CD4-positive, alpha-beta T cell (primary cell): ENCODE results near the gene YTHDF2. TPM values are rescaled to one million over a fixed set of nuclear protein-coding genes. Genes with fewer than 3 reads are reported as not detected.

Source experiments
- ATAC-seq: fragments of 200-7000 bp; cut with Tn5 transposase; one replicate; pipeline ENCODE4 v1.10.0; 2022; ENCODE audit warnings: mild to moderate bottlenecking; ENCODE audit not compliant: poor library complexity
- CTCF ChIA-PET: fragments of 350-600 bp; sonication (Branson Sonifier 250); formaldehyde crosslinking; loops from one replicate; lab custom pipeline; 2021; ENCODE audit warnings: antibody characterized with exemption, inconsistent platforms; lab: Charles Lee
- POLR2A ChIA-PET: fragments of 350-600 bp; sonication (Branson Sonifier 250); formaldehyde crosslinking; loops from one replicate; lab custom pipeline; 2021; ENCODE audit warnings: antibody characterized with exemption, inconsistent platforms; lab: Charles Lee
- DNase-seq, 14 experiments: peaks; one replicate each; pipeline ENCODE4 v3.0.0-alpha.2; 2013 to 2020; ENCODE audit warnings: mixed read lengths in 2 of 14
- H3K27ac ChIP-seq, 2 donors: one replicate each; pipeline versions ENCODE4 v1.5.1 to v1.7.0; 2013; ENCODE audit warnings: low read length in 2 of 2, low read depth in 1 of 2, mild to moderate bottlenecking in 1 of 2
- H3K27me3 ChIP-seq, 2 experiments: 1 replicate in 1 of 2; 2 replicates in 1 of 2; pipeline versions ENCODE4 v1.6.1 to v1.7.0; 2013; ENCODE audit warnings: low read length in 2 of 2, control low read depth in 1 of 2, mild to moderate bottlenecking in 1 of 2, moderate library complexity in 1 of 2; ENCODE audit not compliant: insufficient read depth in 2 of 2, control insufficient read depth in 1 of 2
- H3K36me3 ChIP-seq: one replicate; pipeline ENCODE4 v1.6.1; 2013; ENCODE audit warnings: low read length, control low read depth; ENCODE audit not compliant: insufficient read depth
- H3K4me1 ChIP-seq: one replicate; pipeline ENCODE4 v1.6.1; 2013; ENCODE audit warnings: low read length, control low read depth; ENCODE audit not compliant: insufficient read depth
- H3K4me3 ChIP-seq: one replicate; pipeline ENCODE4 v1.5.1; 2013; ENCODE audit warnings: mild to moderate bottlenecking, low read length, moderate library complexity
- H3K9me3 ChIP-seq, 2 experiments: 1 replicate in 1 of 2; 2 replicates in 1 of 2; pipeline versions ENCODE4 v1.6.1 to v1.7.0; 2013; ENCODE audit warnings: low read length in 2 of 2, mild to moderate bottlenecking in 2 of 2, control low read depth in 1 of 2, moderate library complexity in 1 of 2; ENCODE audit not compliant: control insufficient read depth in 1 of 2, insufficient read depth in 1 of 2
- H3K27ac Mint-ChIP-seq: one replicate; pipeline ENCODE4 v1.8.0; 2020; ENCODE audit warnings: mixed read lengths
- H3K27me3 Mint-ChIP-seq: one replicate; pipeline ENCODE4 v1.8.0; 2021; ENCODE audit warnings: mixed read lengths
- H3K36me3 Mint-ChIP-seq: one replicate; pipeline ENCODE4 v1.8.0; 2021; ENCODE audit warnings: low read depth, mixed read lengths
- H3K4me1 Mint-ChIP-seq: one replicate; pipeline ENCODE4 v1.8.0; 2021; ENCODE audit warnings: low read depth, mixed read lengths
- H3K4me3 Mint-ChIP-seq: one replicate; pipeline ENCODE4 v1.8.0; 2020; ENCODE audit warnings: mild to moderate bottlenecking, mixed read lengths
- H3K9me3 Mint-ChIP-seq: one replicate; pipeline ENCODE4 v1.8.0; 2020; ENCODE audit warnings: mixed read lengths
- CTCF ChIP-seq: fragments of 200-600 bp; IDR thresholded peaks from one replicate; pipeline ENCODE4 v1.8.0; 2022; ENCODE audit warnings: antibody characterized with exemption, mild to moderate bottlenecking
- intact Hi-C, 2 experiments: fragments of 100-400 bp; cut with DNase I in 1 of 2; cut with micrococcal nuclease in 1 of 2; formaldehyde crosslinking; loops; one replicate each; pipeline versions ENCODE4 v1.15.1 to v1.9.0; 2023 to 2025; cut with DNase I, micrococcal nuclease
- total RNA-seq, 174 experiments: library from RNA in 2 of 174; stranded (reverse) in 2 of 174; gene quantifications; one replicate each; pipeline ENCODE4 v1.2.3 and lab custom pipeline; 2021 to 2026

The YTHDF2 gene
- total RNA-seq, 2 experiments from 2014 or later = 85.0 to 100 TPM

- intact Hi-C loops = no loop called here
Measured at GRCh38 chr1:28807986-28808385, 71.2 kb downstream of the YTHDF2 start.

GRCh38 chr1:28811369-28811765 lies 74.6 kb downstream of the YTHDF2 start:
- intact Hi-C loops = no loop called here
- ATAC-seq = no peak
- DNase-seq = no peak
- Histone ChIP-seq H3K9me3 (no peaks in the 10 kb centered on the region), H3K36me3 (no peaks in the 10 kb centered on the region), H3K27me3 (peaks cover 27 to 52% of the 10 kb centered on the region in 2 experiments), H3K4me1 (peaks cover 3% of the 10 kb centered on the region), H3K27ac (no peak overlapping the region), H3K4me3 (no peak overlapping the region)
- ChIA-PET POLR2A (no interaction called here), CTCF (no interaction called here)
- Mint-ChIP-seq H3K9me3 (no peaks in the 10 kb centered on the region), H3K4me1 (no peaks in the 10 kb centered on the region), H3K36me3 (no peaks in the 10 kb centered on the region), H3K27ac (no peak overlapping the region), H3K4me3 (no peak overlapping the region), H3K27me3 (peaks cover 55% of the 10 kb centered on the region)
- TF ChIP-seq CTCF = no peak

More at GRCh38 chr1:28807986-28808385, 71.2 kb downstream of the YTHDF2 start:
- no peaks in the 10 kb centered on the region for H3K36me3 ChIP-seq
- H3K27me3 Mint-ChIP-seq = peaks cover 28% of the 10 kb centered on the region
- H3K27ac Mint-ChIP-seq = no peak overlapping the region
- no peaks in the 10 kb centered on the region for H3K9me3 ChIP-seq
- no peaks in the 10 kb centered on the region for H3K9me3 Mint-ChIP-seq
- POLR2A ChIA-PET = no interaction called here
- no peak overlapping the region for H3K4me3 Mint-ChIP-seq
- peaks cover 3% of the 10 kb centered on the region for H3K4me1 ChIP-seq
- no peaks in the 10 kb centered on the region for H3K36me3 Mint-ChIP-seq
- H3K4me3 ChIP-seq = no peak overlapping the region
- ATAC-seq (no peak), DNase-seq (no peak)
- peaks cover 15 to 27% of the 10 kb centered on the region in 2 experiments for H3K27me3 ChIP-seq
- CTCF ChIA-PET = no interaction called here
- no peak overlapping the region for H3K27ac ChIP-seq
- no peaks in the 10 kb centered on the region for H3K4me1 Mint-ChIP-seq
- TF ChIP-seq CTCF = no peak

GRCh38 chr1:28811766-28812668 lies 75.3 kb downstream of the YTHDF2 start, which contains the start of gene OPRD1:
OPRD1 (plus strand) TSS chr1:28812170; CDS start chr1:28812384, 214 bp downstream.
- no peak within 1 kb of the TSS for H3K4me3 Mint-ChIP-seq
- peaks cover 59% of the 10 kb centered on the region for H3K27me3 Mint-ChIP-seq
- H3K27me3 ChIP-seq = peaks cover 27 to 58% of the 10 kb centered on the region in 2 experiments
- no peaks in the 10 kb centered on the region for H3K9me3 Mint-ChIP-seq
- intact Hi-C loops = no loop called here
- no peak within 1 kb of the TSS for H3K27ac ChIP-seq
- H3K36me3 Mint-ChIP-seq = no peaks in the 10 kb centered on the region
- ChIA-PET POLR2A (no interaction called here), CTCF (no interaction called here)
- no peak for TF ChIP-seq CTCF
- DNase-seq (no peak), ATAC-seq (no peak)
- H3K4me1 ChIP-seq = peaks cover 3% of the 10 kb centered on the region
- no peaks in the 10 kb centered on the region for H3K4me1 Mint-ChIP-seq
- no peak within 1 kb of the TSS for H3K27ac Mint-ChIP-seq
- H3K9me3 ChIP-seq = no peaks in the 10 kb centered on the region
- H3K36me3 ChIP-seq = no peaks in the 10 kb centered on the region
- no peak within 1 kb of the TSS for H3K4me3 ChIP-seq
